Head of caudate nucleus (tissue), 42 donors: ENCODE measurements around the gene PHF21A.
"Not testable (repeated sequence)": the region's sequence is repeated elsewhere in the genome, so short reads cannot be mapped to it uniquely, and the experiment has no call there.

Experiments
- DNase-seq, 42 donors: peaks; one replicate each; pipeline versions ENCODE4 v3.0.0 to v3.0.0-alpha.2; 2020 to 2021; ENCODE audit warnings: mixed read lengths in 7 of 42
- intact Hi-C: fragments of 100-400 bp; cut with DNase I; formaldehyde crosslinking; loops from one replicate; pipeline ENCODE4 v1.15.0; 2022

PHF21A gene

GRCh38 chr11:46121724-46122477 lies 647 bp upstream of the PHF21A start:
- intact Hi-C loops, result loop anchor here (2.0 kb wide), 1 partner anchor 121 kb away; no protein-coding TSS in a partner anchor

GRCh38 chr11:46120346-46121300 lies 631 bp downstream of the PHF21A start:
- intact Hi-C loops, result no loop called here
- peak in 41 of 42 donors; percentile 34 to 88 (median 63) for DNase-seq

More at GRCh38 chr11:46121724-46122477, 647 bp upstream of the PHF21A start:
- DNase-seq, result peak; percentile 57 to 90 (median 78)

- peak in 39 of 42 donors; percentile 21 to 76 (median 43) for DNase-seq
- intact Hi-C loops, result no loop called here
Measured at GRCh38 chr11:46119352-46120216, 1.7 kb downstream of the PHF21A start.

GRCh38 chr11:46118702-46119351 lies 2.4 kb downstream of the PHF21A start:
- DNase-seq, result no peak
- intact Hi-C loops, result no loop called here

GRCh38 chr11:46117842-46118241 lies 3.4 kb downstream of the PHF21A start:
- DNase-seq, result no peak
- intact Hi-C loops, result no loop called here

GRCh38 chr11:46116712-46117037 lies 4.6 kb downstream of the PHF21A start:
- intact Hi-C loops, DNase-seq: not testable (repeated sequence)

GRCh38 chr11:46116007-46116711 lies 5.1 kb downstream of the PHF21A start:
- intact Hi-C loops, result no loop called here
- DNase-seq, result no peak

- intact Hi-C loops, result no loop called here
- no peak for DNase-seq
Measured at GRCh38 chr11:46114961-46115360, 6.3 kb downstream of the PHF21A start.

GRCh38 chr11:46114378-46114777 lies 6.9 kb downstream of the PHF21A start:
- intact Hi-C loops, result no loop called here
- no peak for DNase-seq

- DNase-seq, result peak in 11 of 42 donors; percentile 16 to 69 (median 38)
- intact Hi-C loops, result no loop called here
Measured at GRCh38 chr11:46112961-46113607, 8.2 kb downstream of the PHF21A start.

- intact Hi-C loops, result no loop called here
Measured at GRCh38 chr11:46108751-46109150, 12.5 kb downstream of the PHF21A start.

GRCh38 chr11:46107780-46108179 lies 13.5 kb downstream of the PHF21A start:
- DNase-seq, result no peak
- intact Hi-C loops, result no loop called here

More at GRCh38 chr11:46108751-46109150, 12.5 kb downstream of the PHF21A start:
- no peak for DNase-seq

- intact Hi-C loops, result no loop called here
- no peak for DNase-seq
Measured at GRCh38 chr11:46107408-46107718, 13.9 kb downstream of the PHF21A start.

- peak in 1 of 42 donors; percentile 51 for DNase-seq
- intact Hi-C loops, result no loop called here
Measured at GRCh38 chr11:46106530-46107407, 14.5 kb downstream of the PHF21A start.

GRCh38 chr11:46105926-46106325 lies 15.3 kb downstream of the PHF21A start:
- no peak for DNase-seq
- intact Hi-C loops, result no loop called here

GRCh38 chr11:46105134-46105628 lies 16.1 kb downstream of the PHF21A start:
- no peak for DNase-seq
- intact Hi-C loops, result no loop called here
